COR-L47 (cell line): ENCODE measurements around the gene MKNK2.

ENCODE experiments used
- DNase-seq: peaks from one replicate; lab custom pipeline; 2025; lab: John Stamatoyannopoulos, UW

Gene MKNK2

DNA sequence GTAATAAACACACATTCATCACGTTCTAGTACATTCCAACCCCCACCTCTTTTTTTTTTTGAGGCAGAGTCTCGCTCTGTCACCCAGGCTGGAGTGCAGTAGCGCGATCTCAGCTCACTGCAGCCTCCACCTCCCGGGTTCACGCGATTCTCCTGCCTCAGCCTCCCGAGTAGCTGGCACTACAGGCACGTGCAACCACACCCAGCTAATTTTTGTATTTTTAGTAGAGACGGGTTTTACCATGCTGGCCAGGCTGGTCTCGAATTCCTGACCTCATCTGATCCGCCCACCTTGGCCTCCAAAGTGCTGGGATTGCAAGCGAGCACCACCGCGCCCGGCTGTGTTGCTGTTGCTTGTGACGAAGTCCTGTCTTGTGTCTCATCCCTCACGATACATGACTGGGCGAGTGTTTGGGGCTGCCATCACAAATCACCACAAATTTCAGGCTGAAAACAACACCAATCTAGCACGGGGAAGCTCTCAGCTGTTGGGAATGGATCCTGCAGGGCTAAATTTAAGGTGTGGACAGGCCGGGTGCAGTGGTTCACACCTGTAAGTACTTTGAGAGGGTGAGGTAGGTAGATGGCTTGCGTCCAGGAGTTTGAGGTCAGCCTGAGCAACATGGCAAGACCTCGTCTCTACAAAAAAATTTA is 29.4 kb upstream of the MKNK2 start:
- no peak for DNase-seq

DNA sequence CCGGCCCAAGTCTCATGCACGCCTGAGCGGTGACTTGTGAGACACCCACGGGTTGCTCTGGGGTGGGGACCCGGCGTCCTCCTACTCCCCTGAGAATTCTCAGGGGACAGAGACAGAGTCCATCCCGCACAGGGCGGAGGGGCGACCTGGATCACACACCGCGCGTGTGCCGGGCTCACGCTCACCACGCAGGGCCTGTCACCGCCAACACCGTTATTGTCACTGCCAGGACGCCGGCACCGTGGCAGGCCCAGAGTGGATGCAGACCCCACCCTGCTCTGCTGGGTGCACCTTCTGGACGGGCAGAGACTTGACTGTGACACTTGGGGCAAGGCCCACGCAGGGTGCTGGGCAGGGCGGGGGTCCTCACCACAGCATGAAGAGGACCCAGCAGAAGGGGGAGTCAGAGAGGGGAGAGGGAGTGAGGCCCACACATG is 28.8 kb upstream of the MKNK2 start:
- DNase-seq = no peak

DNA sequence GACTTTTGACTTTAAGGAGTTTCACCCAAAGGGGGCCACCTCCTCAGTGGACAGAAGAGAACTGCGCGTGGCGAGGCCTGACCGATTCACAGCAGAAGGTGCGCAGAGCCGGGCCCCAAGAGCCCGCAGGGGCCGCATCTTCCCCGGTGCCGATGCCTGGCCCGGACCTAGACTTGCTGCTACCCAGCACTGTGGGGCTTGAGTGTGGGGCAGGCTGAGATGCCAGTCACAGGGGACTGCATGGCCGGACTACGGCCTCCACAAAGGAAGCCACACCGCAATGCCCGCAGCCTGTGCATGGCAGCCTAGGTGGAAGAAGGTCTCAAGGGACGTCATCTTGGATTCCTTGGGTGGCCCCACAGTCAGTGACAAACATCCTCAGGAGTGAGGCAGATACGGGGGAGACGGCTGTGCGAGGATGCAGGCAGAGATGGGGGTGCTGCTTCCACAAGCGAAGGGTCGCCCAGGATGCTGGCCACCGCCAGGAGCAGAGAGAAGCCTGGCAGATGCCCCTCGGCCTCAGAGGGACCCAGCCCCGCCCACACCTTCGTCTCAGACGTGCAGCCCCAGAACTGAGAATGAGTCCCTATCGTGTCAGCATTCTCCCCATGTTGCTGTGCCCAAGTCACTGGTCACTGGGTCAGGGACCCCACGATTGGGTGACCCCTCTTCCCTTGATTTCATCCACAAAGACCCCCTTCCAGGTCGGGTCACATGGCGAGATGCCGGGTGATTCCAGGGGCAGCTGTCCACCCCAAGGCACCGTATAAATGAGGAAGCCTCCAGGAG is 28.2 kb upstream of the MKNK2 start:
- no peak for DNase-seq

DNA sequence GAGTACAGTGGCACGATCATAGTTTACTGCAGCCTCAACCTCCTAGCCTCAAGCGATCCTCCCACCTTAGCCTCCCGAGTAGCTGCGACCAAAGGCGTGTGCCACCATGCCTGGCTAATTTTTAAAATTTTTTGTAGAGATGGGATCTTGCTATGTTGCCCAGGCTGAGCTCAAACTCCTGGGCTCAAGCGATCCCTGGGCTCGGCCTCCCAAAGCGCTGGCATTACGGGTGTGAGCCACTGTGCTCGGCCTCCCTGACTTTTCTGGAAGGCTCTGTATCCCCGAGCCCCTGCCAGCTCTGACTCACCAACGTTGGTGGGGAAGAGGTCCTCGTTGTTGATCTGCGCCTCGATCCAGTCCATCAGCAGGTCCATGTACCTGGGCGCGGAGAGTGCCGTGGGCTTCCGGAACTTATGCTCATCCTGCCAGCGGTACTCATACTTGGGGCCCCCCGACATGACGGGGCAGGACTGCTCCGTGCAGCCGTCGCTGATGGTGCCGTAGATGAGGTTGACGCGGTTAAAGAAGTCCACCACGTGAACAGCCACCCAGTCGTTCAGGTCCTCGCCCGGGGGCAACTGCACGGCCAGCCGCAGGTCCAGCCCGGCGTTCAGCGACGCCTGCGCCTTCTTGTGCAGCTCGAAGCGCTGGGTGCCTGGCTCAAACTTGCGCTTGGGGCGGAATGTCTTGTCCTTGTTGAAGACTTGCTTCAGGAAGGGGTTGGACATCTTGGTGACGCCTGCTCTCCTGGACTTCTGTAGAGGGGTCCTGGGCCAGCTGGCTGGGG is 27.0 kb upstream of the MKNK2 start:
- no peak for DNase-seq

DNA sequence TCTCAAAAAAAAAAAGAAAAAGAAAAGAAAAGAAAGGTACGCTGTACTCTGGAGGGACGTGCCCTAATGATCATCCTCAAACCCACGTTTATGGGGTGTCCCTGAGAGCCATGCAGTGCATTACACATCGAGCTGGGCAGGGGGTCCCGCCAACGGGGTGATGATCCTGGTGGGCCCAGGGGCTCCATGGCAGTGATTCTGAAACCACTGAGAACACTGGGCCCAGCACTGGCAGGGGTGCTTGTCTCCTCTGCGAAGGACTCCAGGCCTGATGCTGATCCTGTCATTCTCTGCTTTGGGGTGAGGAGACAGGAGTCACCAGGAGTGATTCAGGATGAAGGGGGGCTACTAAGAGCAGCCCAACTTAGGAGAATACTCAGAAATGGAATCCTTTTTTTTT is 26.4 kb upstream of the MKNK2 start:
- DNase-seq = no peak

DNA sequence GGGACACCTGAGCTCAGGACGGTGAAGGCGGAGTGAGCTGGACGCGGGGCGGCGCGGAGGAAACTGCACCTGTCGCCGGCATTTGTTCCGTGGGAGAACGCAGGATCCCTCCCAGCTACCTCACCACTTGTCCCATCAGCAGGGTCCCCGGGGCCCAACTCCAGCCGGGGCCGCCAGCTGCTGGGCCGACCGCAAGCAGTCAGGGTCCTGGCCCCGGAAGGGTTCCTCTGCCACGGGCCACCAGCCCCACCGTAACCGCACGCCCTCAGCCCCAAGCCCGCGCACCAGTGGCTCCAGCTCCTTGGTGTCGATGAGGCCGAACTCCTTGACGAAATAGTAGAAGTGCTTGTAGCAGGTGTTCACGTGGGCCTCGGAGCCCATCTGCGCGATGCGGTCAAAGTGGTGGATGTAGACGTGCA is 25.5 kb upstream of the MKNK2 start:
- no peak for DNase-seq

DNA sequence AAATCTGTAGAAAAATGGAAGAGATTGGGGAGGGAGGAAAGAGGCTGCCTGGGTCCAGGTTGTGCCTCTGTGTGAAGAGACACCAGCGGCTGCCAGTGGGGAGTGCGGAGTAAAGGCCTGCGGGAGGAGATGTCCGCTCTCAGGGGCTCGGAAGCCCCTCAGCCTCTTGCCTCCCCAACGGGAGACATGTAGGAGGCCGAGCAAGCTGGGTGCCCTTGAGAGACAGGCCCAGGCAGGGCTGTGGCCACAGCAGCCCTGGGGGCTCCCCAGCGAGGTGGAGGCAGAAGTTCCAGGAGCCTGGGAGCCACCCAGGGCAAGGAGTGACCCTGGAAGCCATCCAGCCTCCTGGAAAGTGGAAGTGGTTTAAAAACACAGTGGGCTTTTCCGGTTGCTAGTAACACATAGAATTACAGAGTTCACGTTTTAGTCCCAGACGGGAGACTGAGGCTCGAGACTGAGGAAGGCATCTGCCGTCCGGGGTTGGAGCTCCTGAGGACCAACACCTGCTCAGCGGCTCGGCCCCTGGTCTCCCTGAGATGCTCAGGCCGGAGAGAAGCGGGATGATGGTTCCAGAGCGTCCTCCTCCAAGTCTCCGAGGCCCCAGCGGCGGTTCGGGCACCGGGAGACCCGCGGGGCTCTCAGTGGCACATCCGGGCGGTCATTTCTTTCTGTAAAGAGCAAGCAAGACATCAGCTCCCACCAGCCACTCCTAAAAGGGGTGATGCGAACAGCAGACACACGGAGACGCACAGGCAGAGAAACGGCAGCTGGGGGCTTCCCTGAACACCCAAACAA is 21.9 kb upstream of the MKNK2 start:
- no peak for DNase-seq

DNA sequence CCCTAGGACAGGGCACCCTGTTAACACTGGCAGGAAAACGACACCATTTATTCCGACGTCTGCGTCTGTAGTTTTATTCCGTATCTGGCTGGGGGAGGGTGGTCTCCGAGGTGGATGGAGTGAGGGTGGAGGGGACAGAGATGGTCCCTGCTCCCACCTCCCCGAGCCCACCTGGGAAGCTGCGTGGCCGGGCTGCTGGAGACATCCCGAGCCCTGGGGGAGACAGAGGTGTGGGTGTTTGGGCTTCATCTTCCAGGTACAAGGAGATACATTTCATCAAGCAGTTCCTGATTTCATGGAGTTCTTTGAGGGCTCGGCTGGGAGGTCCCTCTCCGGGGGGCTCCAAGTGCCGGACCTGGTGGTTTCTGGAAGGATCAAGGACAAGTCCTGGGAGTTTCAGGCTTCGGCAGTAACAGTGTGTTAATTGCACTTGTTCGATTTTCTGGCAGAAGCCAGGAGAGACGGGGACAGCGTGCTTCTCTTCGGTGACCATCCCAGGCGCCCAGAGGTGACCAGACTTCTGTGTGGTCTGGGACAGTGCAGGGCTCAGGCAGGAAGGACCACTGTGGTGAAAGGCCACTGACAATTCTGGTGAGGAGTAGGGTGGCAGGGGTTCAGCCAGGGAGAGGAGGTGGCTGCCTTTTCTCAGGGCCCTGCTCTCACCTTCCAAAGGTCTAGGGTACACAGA is 20.1 kb upstream of the MKNK2 start:
- DNase-seq = no peak

DNA sequence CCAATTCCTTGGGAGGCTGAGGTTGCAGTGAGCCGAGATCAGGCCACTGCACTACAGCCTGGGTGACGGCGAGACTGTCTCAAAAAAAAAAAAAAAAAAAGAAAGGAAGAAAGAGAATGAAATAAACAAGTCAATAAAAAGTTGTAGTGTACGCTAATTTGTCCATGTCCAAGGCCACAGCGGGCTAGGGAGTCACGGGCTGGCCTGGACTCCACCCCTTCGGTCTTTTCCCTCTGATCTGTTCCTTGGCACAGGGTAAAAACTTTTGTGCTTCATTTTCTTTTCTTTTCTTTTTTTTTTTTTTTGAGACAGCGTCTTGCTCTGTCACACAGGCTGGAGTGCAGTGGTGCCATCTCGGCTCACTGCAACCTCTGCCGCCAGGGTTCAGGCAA is 19.4 kb upstream of the MKNK2 start:
- DNase-seq = no peak

DNA sequence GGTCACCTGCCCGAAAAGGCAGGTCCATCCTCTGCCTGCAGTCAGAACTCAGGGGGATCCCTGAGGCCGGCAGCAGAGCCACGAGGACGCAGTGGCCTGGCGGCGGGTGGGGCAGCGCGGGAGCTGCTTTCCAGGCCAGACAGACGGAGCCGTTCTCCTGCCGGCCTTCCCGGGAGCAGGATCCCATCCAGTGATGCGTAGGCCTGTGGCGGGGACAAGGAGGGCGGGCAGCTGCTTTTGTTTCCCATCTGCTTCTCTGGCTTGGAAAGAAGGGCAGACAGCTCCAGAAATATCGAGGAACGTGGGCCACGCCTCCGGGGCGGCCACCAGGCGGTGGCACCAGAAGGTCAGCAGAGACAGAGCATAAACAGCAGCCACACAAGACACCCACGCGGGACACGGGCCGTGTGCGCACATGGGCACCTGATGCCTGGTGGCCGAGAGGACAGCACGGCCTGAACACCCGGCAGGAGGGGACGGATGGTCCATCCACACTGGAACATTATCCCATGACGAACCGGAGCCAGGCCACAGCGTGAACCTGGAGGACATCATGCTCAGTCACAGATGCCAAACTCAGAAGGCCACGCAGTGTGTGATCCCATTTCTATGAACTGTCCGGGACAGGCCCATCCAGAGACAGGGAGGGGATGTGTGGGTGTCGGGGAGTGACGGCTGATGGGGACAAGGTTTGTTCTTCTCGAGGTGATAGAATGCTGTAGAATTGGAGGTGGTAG is 13.9 kb upstream of the MKNK2 start:
- no peak for DNase-seq

DNA sequence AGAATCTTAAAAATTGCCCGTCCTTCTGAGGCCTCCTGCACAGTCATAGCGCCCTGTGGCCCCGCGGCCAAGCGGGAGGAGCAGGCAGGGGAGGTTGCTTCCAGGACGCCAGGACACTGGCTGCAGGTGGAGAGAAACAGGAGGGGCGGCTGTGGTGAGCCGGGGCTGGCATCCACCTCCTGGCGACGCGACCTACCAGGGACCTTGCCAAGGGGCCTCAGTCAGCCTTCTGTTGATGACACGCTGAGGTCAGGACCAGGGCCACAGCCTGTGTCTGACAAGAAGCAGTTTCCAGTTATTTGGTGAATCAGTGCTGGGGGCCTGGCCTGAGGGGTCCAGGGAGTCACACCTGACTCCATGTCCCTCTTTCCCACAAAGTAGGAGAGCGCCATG is 13.3 kb upstream of the MKNK2 start:
- DNase-seq = no peak

DNA sequence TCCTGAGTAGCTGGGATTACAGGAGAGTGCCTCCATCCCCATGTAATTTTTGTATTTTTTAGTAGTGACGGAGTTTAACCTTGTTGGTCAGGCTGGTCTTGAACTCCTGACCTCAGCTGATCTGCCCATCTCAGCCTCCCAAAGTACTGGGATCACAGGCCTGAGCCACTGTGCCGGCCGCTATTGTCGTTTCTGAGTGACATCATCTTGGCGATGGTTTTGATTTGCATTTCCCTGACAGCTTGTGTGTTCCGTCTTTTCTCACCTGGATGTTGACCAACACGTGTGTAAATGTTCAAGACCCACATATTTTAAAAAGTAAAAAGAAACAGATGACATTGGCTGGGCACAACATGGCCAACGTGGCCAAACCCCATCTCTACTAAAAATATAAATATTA is 12.8 kb upstream of the MKNK2 start:
- no peak for DNase-seq

DNA sequence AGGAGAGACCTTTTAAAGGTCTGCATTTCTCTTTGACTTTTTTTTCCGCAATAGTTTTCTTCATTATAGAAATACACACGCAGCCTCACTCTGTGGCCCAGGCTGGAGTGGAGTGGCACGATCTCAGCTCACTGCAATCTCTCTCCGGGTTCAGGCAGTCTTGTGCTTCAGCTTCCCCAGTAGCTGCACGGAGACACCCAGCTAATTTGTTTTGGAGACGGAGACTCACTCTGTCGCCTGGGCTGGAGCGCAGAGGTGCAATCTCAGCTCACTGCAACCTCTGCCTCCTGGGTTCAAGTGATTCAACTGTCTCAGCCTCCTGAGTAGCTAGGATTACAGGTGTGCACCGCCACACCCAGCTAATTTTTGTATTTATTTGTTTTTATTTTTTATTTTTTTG is 11.7 kb upstream of the MKNK2 start:
- no peak for DNase-seq

DNA sequence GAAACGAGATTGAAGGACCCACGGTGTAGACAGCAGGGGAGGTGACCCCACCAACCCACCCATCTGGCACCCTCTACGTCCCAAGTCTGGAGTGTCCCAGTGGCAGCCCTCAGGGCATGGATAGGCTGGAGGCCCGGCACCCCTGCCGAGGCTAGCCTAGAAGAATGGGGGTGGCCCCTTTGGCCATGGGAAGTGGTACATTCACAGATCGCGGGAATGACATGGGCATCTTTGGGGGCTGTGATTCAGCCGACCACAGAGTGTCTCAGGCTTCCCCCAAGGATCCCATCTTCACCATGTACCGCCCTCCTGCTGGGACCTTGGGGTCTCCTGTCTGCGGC is 11.3 kb upstream of the MKNK2 start:
- no peak for DNase-seq

DNA sequence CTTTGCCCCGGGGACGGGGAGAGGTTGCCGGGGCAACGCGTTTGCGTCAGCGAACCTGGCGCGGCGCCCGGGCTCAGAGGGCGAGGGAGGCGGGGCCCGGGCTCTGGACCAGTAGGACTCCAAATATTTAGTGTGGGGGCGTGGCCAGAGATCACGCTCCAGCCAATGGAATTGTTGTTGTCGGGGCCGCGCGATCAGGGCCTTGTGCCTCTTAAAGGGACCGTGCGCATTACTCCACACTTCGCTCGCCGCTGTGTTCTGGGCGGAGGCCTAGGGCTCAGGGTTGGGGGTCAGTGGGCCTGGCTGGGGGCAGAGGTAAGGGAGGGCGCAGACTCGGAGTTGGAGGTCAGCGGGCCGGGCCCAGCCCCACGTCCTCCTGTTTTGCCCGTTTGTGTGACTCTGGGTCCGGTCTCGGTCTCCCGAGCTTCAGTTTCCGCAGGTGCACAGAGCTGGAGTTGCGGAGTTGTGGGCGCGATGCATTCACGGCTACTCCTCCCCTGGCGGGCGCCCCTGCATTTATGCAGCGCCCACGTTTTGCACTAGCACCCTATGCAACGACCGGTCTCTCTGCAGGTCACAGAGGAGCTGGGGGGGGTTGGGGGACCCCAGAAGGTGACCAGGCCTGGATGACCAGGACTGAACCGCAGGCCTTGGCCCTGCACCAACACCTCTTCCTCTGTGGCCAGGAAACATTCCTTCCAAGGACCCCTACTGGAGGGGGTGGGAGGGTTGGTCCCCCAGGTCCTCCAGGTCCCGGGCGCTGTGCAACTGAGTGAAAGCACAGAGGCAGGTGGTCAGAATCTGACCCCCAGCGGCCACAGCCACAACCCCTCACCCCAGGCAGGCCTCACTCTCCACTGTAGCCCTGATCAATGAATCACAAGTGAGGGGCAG is 10.7 kb upstream of the MKNK2 start:
- peak; percentile 99 for DNase-seq

DNA sequence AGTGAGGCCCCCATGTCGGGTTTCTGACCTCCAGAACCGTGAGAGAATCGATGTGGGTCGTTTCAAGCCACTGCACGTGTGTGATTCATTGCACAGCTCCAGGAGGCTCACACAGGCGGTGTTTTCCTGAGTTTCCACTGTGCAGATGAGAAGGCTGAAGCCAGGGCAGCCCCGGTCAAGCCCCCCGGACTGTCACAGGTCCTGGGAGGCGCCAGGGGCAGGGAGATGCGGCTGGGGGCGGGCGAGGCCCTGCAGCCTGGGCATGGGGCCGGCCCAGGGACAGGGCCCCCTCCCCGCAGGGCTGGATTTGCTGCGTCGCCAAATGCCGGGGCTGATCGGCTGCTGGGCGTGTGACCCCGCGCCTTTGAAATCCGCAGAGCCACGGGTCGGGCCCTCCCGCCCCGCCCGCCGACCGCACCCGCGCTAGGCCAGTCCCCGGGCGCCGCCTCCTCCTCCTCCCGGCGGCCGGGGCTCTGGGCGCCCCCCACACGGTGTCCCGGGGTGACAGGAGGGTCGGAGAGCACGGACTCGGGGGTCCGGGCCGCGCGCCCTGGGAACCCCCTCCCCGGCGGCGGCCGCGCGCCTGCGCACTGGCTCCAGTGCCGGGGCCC is 9.9 kb upstream of the MKNK2 start:
- DNase-seq = no peak

DNA sequence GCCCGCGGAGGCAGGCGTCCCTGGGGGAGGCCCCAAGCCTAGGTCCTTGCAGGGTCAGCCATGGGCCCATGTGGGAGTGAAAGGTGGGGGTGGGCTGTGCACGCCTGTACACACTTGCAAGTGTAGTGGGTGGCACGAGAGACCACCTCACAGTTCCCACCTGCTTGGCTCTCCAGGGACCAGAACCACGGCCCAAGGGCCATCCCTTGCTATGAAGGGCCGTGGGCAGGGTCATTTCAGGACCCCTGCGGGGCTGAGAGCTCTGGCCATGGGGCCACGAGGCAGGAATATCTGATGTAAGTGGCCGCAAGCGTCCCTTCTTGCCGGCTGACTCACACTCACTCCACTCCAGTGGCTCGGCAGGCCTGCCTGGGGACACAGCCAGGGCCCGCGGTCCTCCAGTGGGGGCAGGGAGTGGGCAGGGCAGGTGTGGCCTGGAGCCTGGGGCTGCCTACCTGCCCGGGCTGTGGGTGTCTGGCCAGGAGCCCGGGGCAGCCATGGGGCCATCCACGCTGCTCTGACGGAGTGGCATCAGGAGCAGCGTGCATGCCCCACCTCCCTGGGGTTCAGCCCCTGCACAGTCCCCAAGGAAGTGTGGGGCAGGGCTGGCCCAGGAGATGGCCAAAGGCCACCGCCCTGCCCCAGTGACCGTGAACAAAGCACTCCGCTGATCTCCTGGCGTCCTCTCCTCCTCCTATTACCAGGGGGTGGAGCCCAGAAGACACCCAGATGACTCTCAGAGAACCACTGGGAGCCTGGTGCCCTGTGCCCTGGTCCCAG is 8.6 kb upstream of the MKNK2 start:
- DNase-seq = no peak

DNA sequence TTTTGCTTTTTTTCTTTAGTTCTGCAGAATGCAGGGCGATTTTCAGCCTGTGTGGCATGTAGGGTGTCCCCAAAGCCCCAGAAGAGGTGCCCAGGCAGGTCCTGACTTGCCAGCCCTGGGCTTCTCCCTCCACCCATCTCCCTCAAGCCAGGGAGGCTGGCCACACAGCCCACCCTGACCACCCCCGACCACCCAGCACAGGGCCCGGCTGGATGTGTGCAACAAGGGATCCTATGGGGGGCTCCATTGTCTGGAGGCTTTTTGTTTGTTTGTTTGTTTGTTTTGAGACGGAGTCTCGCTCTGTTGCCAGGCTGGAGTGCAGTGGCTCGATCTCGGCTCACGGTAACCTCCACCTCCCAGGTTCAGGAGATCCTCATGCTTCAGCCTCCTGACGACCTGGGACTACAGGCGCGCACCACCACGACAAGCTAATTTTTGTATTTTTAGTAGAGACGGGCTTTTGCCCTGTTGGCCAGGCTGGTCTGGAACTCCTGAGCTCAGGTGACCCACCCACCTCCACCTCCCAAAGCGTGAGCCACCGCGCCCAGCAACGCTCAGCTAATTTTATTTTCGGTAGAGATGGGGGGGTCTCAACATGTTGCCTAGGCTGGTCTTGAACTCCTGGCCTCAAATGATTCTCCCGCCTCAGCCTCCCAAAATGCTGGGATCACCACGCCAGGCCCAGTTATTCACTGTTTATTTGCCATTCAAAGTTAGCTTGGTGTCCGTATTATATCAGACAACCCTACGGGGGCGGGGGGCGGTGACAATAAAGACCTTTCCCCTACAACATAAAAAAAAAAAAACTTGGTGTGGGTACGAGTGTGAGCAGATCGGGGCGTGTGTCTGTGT is 7.8 kb upstream of the MKNK2 start:
- DNase-seq = no peak
